ENCODE measurements around the gene QARS1. TPM values are rescaled to one million over a fixed set of nuclear protein-coding genes. Genes with fewer than 3 reads are reported as not detected.

Gene QARS1
- total RNA-seq, 1 experiment from 2014 or later = 346 TPM

GRCh38 chr3:49121132-49121736, 16.7 kb upstream of the QARS1 start (continued):
- no peak for TF ChIP-seq CBX3 (IDR thresholded peaks at IDR 0.05; ENCODE audit: low read depth)

GRCh38 chr3:49120438-49121131, 16.0 kb upstream of the QARS1 start, which contains the start of gene USP19:
Gene USP19, minus strand, starts transcription at chr3:49120823. Its CDS starts 1,678 bp downstream, at chr3:49119145.
- BruUV-seq (replicated peaks) = no TSS peak
- Histone ChIP-seq H2AFZ (ENCODE audit: low read depth, low read length, poor library complexity, severe bottlenecking) (no peak within 1 kb of the TSS), H3K79me2 (ENCODE audit: insufficient read depth, low read length) (peaks cover 21% of the 10 kb centered on the region), H3K4me1 (ENCODE audit: control insufficient read depth in 1 of 2, insufficient read depth in 2 of 2, low read length in 2 of 2) (peaks cover 7 to 14% of the 10 kb centered on the region in 2 experiments), H3K9me2 (ENCODE audit: insufficient read depth) (no peaks in the 10 kb centered on the region), H3K27ac (ENCODE audit: low read depth, low read length) (peak within 1 kb of the TSS; percentile 100), H4K20me1 (ENCODE audit: insufficient read depth) (no peaks in the 10 kb centered on the region), H3K9ac (ENCODE audit: low read length) (peak within 1 kb of the TSS; percentile 96), H3K4me3 (replicated peaks in 1 of 2; ENCODE audit: low read depth in 1 of 2, low read length in 2 of 2) (peak within 1 kb of the TSS; percentile 77 to 83), H3K27me3 (ENCODE audit: insufficient read depth, low read length) (no peaks in the 10 kb centered on the region), H3K36me3 (ENCODE audit: control insufficient read depth in 1 of 2, insufficient read depth in 2 of 2, low read length in 2 of 2) (peaks cover 29 to 30% of the 10 kb centered on the region in 2 experiments), H3K4me2 (ENCODE audit: low read length) (peak within 1 kb of the TSS; percentile 99), H3K9me3 (ENCODE audit: control insufficient read depth in 1 of 2, insufficient read depth in 1 of 2, low read depth in 1 of 2, low read length in 2 of 2) (no peaks in the 10 kb centered on the region)
- intact Hi-C loops (cut with micrococcal nuclease) = no loop called here
- ChIA-PET RAD21 (ENCODE audit: low non-redundant PET in 1 of 2, low total read pairs in 2 of 2, uncharacterized antibody in 2 of 2, unreplicated experiment in 2 of 2) (interaction anchor here (0.6 to 0.9 kb wide), 4 partner anchors 13 to 1179 kb away, joined by 3 to 4 read pairs (median 4); partner anchors contain the start of genes HYAL3 (in 1 of the 2), NAA80 (in 1 of the 2), QRICH1 (in 1 of the 2) and USP4 (in 1 of the 2)), POLR2A (interaction anchor here (0.5 to 1.3 kb wide), 7 partner anchors 10 to 99 kb away, joined by 3 to 10 read pairs (median 5); partner anchors contain the start of genes IMPDH2, LAMB2, NDUFAF3 and QARS1), CTCF (interaction anchor here (0.6 to 1.0 kb wide), 2 partner anchors 13 to 113 kb away, joined by 3 read pairs; partner anchors contain the start of gene WDR6)
- ATAC-seq (peak; percentile 95), DNase-seq (ENCODE audit: low read depth, low spot score) (peak; percentile 81)
- TF ChIP-seq MAX (IDR thresholded peaks at IDR 0.05) (no peak; the same call in 1 of the 2 replicates), ATF3 (IDR thresholded peaks at IDR 0.05) (no peak), FOSL1 (IDR thresholded peaks at IDR 0.05; ENCODE audit: low read depth) (no peak), CTCF (IDR thresholded peaks at IDR 0.05 in 2 of 3, conservative IDR thresholded peaks at IDR 0.05 in 1 of 3; ENCODE audit: borderline replicate concordance in 1 of 3, insufficient read depth in 1 of 3, low read depth in 2 of 3, low read length in 2 of 3) (no peak), EGR1 (IDR thresholded peaks at IDR 0.05; ENCODE audit: low read depth) (no peak), EZH2 (IDR thresholded peaks at IDR 0.05) (no peak), RAD21 (IDR thresholded peaks at IDR 0.05; ENCODE audit: low read depth) (no peak), CEBPB (IDR thresholded peaks at IDR 0.05; ENCODE audit: low read depth) (no peak), POLR2A (IDR thresholded peaks at IDR 0.05; ENCODE audit: borderline replicate concordance, extremely low read depth, insufficient read depth, insufficient read length) (peak; percentile 60), TCF7L2 (IDR thresholded peaks at IDR 0.05; ENCODE audit: borderline replicate concordance, extremely low read depth, insufficient read depth, insufficient read length) (peak; percentile 79), YY1 (IDR thresholded peaks at IDR 0.05; ENCODE audit: extremely low read depth, insufficient replicate concordance, low read depth, low read length) (no peak), SP1 (IDR thresholded peaks at IDR 0.05; ENCODE audit: low read depth) (no peak; the same call in 1 of the 2 replicates), CBX3 (IDR thresholded peaks at IDR 0.05; ENCODE audit: low read depth) (no peak), ZFX (IDR thresholded peaks at IDR 0.05) (peak; percentile 84; the same call in 1 of the 2 replicates), REST (IDR thresholded peaks at IDR 0.05; ENCODE audit: low read depth) (no peak), JUND (IDR thresholded peaks at IDR 0.05) (no peak), ZNF274 (IDR thresholded peaks at IDR 0.05; ENCODE audit: low read depth, low read length) (no peak), ELF1 (IDR thresholded peaks at IDR 0.05; ENCODE audit: borderline replicate concordance, low read depth) (no peak; the same call in 1 of the 2 replicates), SIN3A (IDR thresholded peaks at IDR 0.05; ENCODE audit: low read depth) (peak; percentile 66; the same call in 1 of the 2 replicates)

All from HCT116 (cell line).